Lower lobe of right lung (tissue), 2 donors: ENCODE data around the gene RCOR1. TPM values are rescaled to one million over a fixed set of nuclear protein-coding genes. Genes with fewer than 3 reads are reported as not detected.
A peak's percentile ranks its signal among the peaks of the same experiment; 100 is the strongest.
"Not testable (repeated sequence)": the region's sequence is repeated elsewhere in the genome, so short reads cannot be mapped to it uniquely, and the experiment has no call there.

ENCODE experiments used
- ATAC-seq, 2 donors: fragments of 200-7000 bp; cut with Tn5 transposase; one replicate each; pipeline ENCODE4 v1.9.1; 2020 to 2022; ENCODE audit warnings: mild to moderate bottlenecking in 2 of 2, moderate library complexity in 2 of 2
- DNase-seq: peaks from one replicate; pipeline ENCODE4 v3.0.0-alpha.2; 2020
- H3K27ac ChIP-seq: fragments of 200-600 bp; one replicate; pipeline ENCODE4 v1.8.0; 2022
- H3K27me3 ChIP-seq: fragments of 200-600 bp; one replicate; pipeline ENCODE4 v1.8.0; 2022; ENCODE audit warnings: low read depth
- H3K36me3 ChIP-seq: fragments of 200-600 bp; one replicate; pipeline ENCODE4 v1.8.0; 2022; ENCODE audit warnings: mild to moderate bottlenecking
- H3K4me1 ChIP-seq: fragments of 200-600 bp; one replicate; pipeline ENCODE4 v1.8.0; 2022
- H3K4me3 ChIP-seq: fragments of 200-600 bp; one replicate; pipeline ENCODE4 v1.8.0; 2022; ENCODE audit warnings: mild to moderate bottlenecking
- H3K9me3 ChIP-seq: fragments of 200-600 bp; one replicate; pipeline ENCODE4 v1.8.0; 2022
- intact Hi-C: fragments of 100-400 bp; cut with DNase I; formaldehyde crosslinking; loops from one replicate; pipeline ENCODE4 v1.11.0; 2022
- total RNA-seq: library from RNA; stranded (reverse); fragmentation: NEBNext Ultra II Directional; extraction: Animal tissue kit (Norgen Biotek cat#: 25700); gene quantifications from one replicate; pipeline ENCODE4 v1.2.1, GENCODE V29; 2021
- TF ChIP-seq, protein P1 (sequence below): fragments of 200-600 bp; IDR thresholded peaks from one replicate; pipeline ENCODE4 v1.8.0; 2022; ENCODE audit warnings: antibody characterized with exemption, mild to moderate bottlenecking
- donor health status: DM: no; HTN: yes; CAD: no; lungs with severe emphysema.

RCOR1 gene
- total RNA-seq, 1 donor from 2014 or later, result 53.6 TPM

DNA sequence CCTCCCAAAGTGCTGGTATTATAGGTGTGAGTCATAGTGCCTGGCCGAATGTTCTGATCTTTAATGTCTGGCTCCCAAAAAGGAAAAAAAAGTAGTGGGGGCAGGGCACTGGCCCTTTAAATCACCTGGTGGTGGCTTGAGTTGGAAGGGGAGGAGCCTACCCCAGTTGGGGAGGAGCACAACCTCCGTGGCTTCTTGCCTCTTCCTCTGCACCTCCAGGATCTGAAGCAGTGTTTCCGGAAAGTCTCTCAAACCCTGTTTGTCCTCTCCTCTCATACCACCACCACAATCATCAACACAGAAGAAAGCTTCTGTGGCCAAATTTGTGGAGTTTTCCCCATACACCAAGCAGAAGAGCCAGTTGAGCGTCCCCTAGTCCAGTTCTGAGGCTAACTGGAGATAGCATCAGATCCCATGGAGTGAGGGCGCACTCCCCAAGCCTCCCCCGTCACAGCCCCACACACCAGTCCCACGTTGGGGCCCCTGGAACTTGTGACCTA, 24.3 kb upstream of the RCOR1 start:
- ATAC-seq (peak; percentile 73 to 84), DNase-seq (no peak)
- H3K36me3 ChIP-seq, result no peaks in the 10 kb centered on the region
- H3K4me1 ChIP-seq, result no peaks in the 10 kb centered on the region
- no peaks in the 10 kb centered on the region for H3K27me3 ChIP-seq
- no peaks in the 10 kb centered on the region for H3K9me3 ChIP-seq
- intact Hi-C loops, result no loop called here
- TF ChIP-seq, protein P1, sequence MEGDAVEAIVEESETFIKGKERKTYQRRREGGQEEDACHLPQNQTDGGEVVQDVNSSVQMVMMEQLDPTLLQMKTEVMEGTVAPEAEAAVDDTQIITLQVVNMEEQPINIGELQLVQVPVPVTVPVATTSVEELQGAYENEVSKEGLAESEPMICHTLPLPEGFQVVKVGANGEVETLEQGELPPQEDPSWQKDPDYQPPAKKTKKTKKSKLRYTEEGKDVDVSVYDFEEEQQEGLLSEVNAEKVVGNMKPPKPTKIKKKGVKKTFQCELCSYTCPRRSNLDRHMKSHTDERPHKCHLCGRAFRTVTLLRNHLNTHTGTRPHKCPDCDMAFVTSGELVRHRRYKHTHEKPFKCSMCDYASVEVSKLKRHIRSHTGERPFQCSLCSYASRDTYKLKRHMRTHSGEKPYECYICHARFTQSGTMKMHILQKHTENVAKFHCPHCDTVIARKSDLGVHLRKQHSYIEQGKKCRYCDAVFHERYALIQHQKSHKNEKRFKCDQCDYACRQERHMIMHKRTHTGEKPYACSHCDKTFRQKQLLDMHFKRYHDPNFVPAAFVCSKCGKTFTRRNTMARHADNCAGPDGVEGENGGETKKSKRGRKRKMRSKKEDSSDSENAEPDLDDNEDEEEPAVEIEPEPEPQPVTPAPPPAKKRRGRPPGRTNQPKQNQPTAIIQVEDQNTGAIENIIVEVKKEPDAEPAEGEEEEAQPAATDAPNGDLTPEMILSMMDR, result no peak
- no peak overlapping the region for H3K4me3 ChIP-seq
- H3K27ac ChIP-seq, result peak overlapping the region; percentile 10

DNA sequence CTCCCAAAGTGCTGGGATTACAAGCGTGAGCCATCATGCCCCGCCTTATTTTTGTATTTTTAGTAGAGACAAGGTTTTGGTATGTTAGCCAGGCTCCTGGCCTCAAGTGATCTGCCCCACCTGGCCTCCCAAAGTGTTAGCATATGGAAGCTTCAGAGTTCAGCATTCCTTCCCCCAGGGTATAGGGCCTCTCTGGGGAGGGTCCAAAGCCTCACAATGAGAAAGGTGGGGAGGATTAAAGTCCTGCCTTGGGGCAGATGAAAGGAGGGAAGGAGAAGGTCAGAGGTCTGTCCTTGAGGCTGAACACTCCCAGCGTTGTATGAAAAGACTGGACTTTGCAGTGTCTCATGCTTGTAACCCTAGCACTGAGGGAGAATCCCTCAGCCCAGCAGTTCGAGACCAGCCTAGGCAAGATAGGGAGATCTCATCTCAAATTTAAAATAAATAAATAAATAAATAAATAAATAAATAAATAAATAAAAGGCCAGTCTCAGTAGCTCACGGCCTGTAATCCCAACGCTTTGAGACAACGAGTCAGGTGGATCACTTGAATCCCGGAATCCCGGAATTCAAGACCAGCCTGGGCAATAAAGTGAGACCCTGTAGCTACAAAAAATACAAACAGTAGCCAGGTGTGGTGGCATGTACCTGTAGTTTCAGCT, 22.0 kb upstream of the RCOR1 start:
- ATAC-seq (no peak), DNase-seq (no peak)
- intact Hi-C loops, result no loop called here
- no peaks in the 10 kb centered on the region for H3K4me1 ChIP-seq
- H3K27ac ChIP-seq, result no peak overlapping the region
- no peak overlapping the region for H3K4me3 ChIP-seq
- no peaks in the 10 kb centered on the region for H3K36me3 ChIP-seq
- H3K27me3 ChIP-seq, result no peaks in the 10 kb centered on the region
- H3K9me3 ChIP-seq, result no peaks in the 10 kb centered on the region
- TF ChIP-seq, protein P1, result no peak

DNA sequence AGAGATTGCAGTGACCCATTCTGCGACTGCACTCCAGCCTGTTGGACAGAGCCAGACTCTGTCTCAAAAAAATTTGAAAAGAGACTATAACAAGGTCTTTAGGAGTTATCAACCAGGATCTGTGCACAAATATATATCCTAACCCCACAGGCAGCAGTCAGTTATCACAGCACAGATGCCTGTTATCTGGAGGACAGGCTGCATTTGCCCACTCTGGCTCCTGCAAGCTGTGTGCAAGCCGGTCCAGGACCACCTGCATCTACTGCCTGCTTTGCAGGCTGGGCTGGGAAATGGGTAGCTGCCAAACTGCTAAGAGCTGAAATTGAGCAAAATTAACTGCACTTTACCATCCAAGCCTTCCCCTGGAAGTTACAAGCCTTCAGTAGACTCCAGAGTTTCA, 21.4 kb upstream of the RCOR1 start:
- intact Hi-C loops, result no loop called here
- H3K27me3 ChIP-seq, result no peaks in the 10 kb centered on the region
- DNase-seq, result no peak
- H3K4me3 ChIP-seq, result no peak overlapping the region
- no peak for ATAC-seq
- no peaks in the 10 kb centered on the region for H3K36me3 ChIP-seq
- no peak overlapping the region for H3K27ac ChIP-seq
- H3K9me3 ChIP-seq, result no peaks in the 10 kb centered on the region
- H3K4me1 ChIP-seq, result no peaks in the 10 kb centered on the region
- TF ChIP-seq, protein P1, result no peak

DNA sequence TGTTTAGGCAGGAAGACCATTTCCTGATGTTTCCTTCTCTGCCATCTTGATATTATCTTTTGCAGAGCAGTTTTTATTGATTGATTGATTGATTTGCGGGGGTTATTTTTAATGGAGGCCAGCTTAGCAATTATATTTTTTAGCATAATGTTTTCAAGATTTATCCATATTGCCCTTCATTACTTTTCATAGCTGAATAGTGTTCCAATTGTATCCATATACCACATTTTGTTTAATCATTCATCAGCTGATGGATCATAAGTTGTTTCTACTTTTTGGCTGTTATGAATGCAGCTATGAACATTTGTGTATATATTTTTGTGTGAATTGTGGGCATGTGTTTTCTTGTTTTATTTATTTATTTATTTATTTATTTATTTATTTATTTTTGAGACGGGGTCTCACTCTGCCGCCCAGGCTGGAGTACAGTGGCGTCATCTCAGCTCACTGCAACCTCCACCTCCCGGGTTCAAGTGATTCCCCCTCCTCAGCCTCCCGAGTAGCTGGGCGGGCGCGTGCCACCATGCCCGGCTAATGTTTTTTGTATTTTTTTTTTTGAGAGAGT, 20.9 kb upstream of the RCOR1 start:
- intact Hi-C loops, result no loop called here
- ATAC-seq (no peak), DNase-seq (no peak)

DNA sequence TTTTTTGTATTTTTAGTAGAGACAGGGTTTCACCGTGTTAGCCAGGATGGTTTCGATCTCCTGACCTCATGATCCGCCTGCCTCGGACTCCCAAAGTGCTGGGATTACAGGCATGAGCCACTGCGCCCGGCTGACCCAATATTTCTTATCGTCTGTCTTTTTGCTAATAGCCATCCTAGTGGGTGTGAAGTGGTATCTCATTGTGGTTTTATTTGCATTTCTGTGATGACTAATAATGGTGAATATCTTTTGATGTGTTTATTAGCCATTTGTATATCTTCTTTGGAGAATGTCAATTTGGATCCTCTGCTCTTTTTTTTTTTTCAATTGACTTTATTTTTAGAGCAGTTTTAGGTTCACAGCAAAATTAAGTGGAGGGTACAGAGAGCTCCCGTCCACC, 19.3 kb upstream of the RCOR1 start:
- ATAC-seq, intact Hi-C loops, H3K9me3 ChIP-seq, H3K4me3 ChIP-seq, H3K27ac ChIP-seq, H3K27me3 ChIP-seq, H3K4me1 ChIP-seq, DNase-seq, H3K36me3 ChIP-seq: not testable (repeated sequence)

More for the DNA sequence above, 20.9 kb upstream of the RCOR1 start:
- Histone ChIP-seq H3K27ac (no peak overlapping the region), H3K4me1 (no peaks in the 10 kb centered on the region), H3K9me3 (no peaks in the 10 kb centered on the region), H3K4me3 (no peak overlapping the region), H3K36me3 (no peaks in the 10 kb centered on the region), H3K27me3 (no peaks in the 10 kb centered on the region)
- TF ChIP-seq, protein P1, result no peak

DNA sequence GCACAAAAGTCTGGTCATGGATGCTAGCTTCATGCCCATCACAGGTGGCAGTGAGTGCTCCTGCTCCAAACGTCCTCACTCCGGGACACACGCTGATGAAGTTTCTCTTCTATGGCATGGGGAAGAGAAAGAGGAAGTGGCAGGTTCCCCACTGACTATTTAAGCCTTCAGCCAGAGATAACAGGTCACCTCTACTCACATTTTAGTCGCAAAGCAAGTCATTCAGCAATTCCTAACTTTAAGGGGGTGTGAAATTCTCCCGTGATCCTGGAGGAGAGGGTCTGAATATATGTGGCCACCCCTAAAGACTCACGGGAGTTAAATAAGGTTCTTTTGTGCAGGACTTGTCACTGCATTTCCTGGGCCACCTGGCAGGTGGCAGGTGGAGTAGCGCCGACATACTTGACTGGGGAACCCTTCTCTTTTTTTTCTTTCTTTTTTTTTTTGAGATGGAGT, 18.8 kb upstream of the RCOR1 start:
- TF ChIP-seq, protein P1, result no peak
- intact Hi-C loops, result no loop called here
- H3K36me3 ChIP-seq, result no peaks in the 10 kb centered on the region
- no peaks in the 10 kb centered on the region for H3K27me3 ChIP-seq
- no peaks in the 10 kb centered on the region for H3K4me1 ChIP-seq
- no peaks in the 10 kb centered on the region for H3K9me3 ChIP-seq
- DNase-seq (no peak), ATAC-seq (peak; percentile 23 to 49)
- H3K4me3 ChIP-seq, result no peak overlapping the region
- no peak overlapping the region for H3K27ac ChIP-seq
